HEK293T (cell line): ENCODE data around the gene CERS1.

Experiments used
- HDGF ChIP-seq: fragments of 450-650 bp; IDR thresholded peaks from 2 replicates; pipeline ENCODE4 v1.6.1; 2017; ENCODE audit warnings: antibody characterized with exemption, borderline replicate concordance
- NFRKB ChIP-seq: fragments of 450-650 bp; IDR thresholded peaks from 2 replicates; pipeline ENCODE4 v1.6.1; 2016; ENCODE audit warnings: mild to moderate bottlenecking, moderate library complexity
- PKNOX1 ChIP-seq: fragments of 450-650 bp; IDR thresholded peaks from 2 replicates; pipeline ENCODE4 v1.6.1; 2016
- SP1 ChIP-seq: fragments of 450-650 bp; IDR thresholded peaks from 2 replicates; pipeline ENCODE4 v1.6.1; 2017

GRCh38 chr19:18861235-18861634, 34.7 kb downstream of the CERS1 start:
- TF ChIP-seq SP1 (no peak), HDGF (no peak), PKNOX1 (no peak), NFRKB (no peak)
